HT-29 (cell line): Measurements from ENCODE around the gene CHURC1. TPM values are rescaled to one million over a fixed set of nuclear protein-coding genes. Genes with fewer than 3 reads are reported as not detected.
"Not testable (repeated sequence)": the region's sequence is repeated elsewhere in the genome, so short reads cannot be mapped to it uniquely, and the experiment has no call there.

ENCODE experiments used
- DNase-seq: peaks from one replicate; pipeline ENCODE4 v3.0.0-alpha.2; 2015; ENCODE audit warnings: low spot score
- total RNA-seq: library from RNA; depleted of rRNA; stranded (reverse); fragments of >200 nt; shearing (Covaris generic); gene quantifications from 2 replicates; pipeline ENCODE4 v1.2.3, GENCODE V29; 2014

CHURC1 gene
- total RNA-seq, 1 experiment from 2014 or later, result 13.9 TPM

- DNase-seq, result peak; percentile 37
Observed at GRCh38 chr14:64910847-64911495, 3.3 kb upstream of the CHURC1 start.

DNA sequence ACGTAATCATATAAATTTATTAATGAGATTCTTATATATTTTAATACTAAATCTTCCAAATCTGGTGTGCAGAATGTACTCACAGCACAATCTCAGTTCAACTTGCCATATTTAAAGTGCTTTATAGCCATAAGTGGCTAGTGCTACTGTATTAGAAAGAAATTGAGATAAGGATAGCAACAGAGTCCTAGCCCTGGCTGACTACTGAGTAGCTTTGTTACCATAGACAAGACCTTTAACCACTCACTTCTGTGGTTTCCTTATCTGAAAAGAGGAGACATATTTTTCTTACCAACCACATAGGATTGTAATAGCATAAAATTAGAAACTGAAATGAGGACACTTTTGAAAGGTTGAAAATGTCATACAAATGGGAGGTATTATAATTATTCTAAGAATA lies 2.0 kb upstream of the CHURC1 start:
- no peak for DNase-seq

- DNase-seq, result not testable (repeated sequence)
Observed at GRCh38 chr14:64913477-64913876, 778 bp upstream of the CHURC1 start.

- DNase-seq, result no peak
Observed at GRCh38 chr14:64915029-64915424, 772 bp downstream of the CHURC1 start.

GRCh38 chr14:64915797-64916196 lies 1.5 kb downstream of the CHURC1 start:
- no peak for DNase-seq

- no peak for DNase-seq
Observed at GRCh38 chr14:64918216-64918615, 4.0 kb downstream of the CHURC1 start.

DNA sequence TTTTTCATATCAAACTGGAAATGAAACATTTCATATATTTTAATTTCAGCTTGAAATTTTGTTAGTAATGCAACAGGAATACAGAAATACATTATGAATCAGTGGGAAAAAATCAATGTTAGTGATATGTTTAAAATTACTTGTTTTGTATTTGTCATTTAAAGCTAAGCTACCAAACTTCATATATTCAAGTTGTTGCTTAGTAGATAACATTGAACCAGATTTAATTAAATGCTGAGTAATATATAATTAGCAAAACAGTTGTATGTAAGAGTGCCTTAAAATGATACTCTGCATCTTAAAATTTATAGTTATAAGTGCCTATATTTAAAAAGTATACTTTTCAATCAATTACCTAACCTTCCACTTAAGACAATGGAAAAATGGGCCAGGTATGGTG lies 5.0 kb downstream of the CHURC1 start:
- DNase-seq, result no peak

DNA sequence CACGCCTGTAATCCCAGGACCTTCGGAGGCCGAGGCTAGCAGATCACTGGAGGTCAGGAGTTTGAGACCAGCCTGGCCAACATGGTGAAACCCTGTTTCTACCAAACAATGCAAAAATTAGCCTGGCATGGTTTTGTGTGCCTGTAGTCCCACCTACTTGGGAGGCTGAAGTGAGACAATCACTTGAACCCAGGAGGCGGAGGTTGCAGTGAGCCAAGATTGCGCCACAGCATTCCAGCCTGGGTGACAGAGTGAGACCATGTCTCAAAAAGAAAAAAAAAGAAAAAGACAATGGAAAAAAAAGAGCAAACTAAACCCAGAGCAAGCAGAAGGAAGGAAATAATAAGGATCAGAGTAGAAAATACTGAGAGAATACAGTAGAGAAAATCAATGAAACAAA lies 5.4 kb downstream of the CHURC1 start:
- DNase-seq, result no peak

DNA sequence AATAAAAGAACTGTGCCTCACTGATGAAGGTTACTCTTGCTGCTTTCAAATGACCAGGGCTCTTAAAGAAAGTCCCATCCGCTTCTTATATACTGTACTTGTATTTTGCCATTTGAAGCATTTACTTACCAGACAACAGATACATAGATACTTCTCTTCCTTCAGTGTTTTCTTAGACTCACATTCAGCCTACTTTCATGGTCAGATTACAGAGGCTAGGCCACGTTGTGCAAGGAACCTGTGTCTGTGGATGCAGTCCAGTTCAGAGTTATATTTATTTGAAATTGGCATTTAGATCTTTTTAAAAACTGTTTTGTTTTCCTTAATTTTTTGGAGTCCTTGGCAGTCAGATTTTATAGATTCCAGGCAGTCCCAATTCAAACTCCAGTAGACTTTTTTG lies 6.2 kb downstream of the CHURC1 start:
- no peak for DNase-seq

DNA sequence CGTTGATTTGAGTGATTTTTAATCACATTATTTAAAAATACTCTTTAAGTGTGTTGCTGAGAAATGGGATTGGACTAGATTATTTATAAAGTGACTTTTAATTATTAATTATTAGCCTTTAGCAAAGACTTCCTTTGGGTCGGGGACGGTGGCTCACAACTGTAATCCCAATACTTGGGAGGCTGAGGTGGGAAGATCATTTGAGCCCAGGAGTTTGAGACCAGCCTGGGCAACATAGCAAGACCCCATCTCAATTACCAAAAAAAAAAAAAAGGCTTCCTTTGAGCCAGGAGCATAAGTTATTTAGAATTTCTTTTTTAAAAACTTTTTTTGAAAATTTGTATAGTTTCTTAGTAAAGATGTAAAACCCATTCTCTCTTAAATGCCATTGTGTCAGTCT lies 8.8 kb downstream of the CHURC1 start:
- DNase-seq, result no peak

GRCh38 chr14:64926398-64926995 lies 12.2 kb downstream of the CHURC1 start:
- no peak for DNase-seq

DNA sequence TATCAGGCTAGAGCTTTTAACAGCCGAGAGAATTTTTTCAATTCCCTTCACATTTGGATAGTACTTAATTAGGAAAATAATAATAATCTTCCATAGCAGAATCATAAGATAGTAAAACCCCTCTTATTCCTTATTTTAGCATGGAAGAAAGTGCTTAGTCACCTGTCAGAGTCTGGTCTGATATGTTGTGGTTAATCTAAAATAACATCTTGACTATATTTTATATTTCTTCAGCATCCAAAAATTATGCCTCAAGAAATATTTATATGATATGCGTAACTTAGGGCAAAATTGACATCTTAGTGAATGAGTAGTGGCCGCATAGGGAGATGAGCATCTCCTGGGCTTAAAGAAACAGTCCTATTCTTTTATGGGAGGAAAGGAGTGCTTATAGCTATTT lies 12.8 kb downstream of the CHURC1 start:
- DNase-seq, result no peak

GRCh38 chr14:64928239-64929013 lies 14.2 kb downstream of the CHURC1 start:
- DNase-seq, result no peak

GRCh38 chr14:64929014-64929359 lies 14.7 kb downstream of the CHURC1 start:
- DNase-seq, result no peak

GRCh38 chr14:64930085-64930843 lies 16.0 kb downstream of the CHURC1 start:
- no peak for DNase-seq

GRCh38 chr14:64931123-64931522 lies 16.9 kb downstream of the CHURC1 start:
- no peak for DNase-seq

DNA sequence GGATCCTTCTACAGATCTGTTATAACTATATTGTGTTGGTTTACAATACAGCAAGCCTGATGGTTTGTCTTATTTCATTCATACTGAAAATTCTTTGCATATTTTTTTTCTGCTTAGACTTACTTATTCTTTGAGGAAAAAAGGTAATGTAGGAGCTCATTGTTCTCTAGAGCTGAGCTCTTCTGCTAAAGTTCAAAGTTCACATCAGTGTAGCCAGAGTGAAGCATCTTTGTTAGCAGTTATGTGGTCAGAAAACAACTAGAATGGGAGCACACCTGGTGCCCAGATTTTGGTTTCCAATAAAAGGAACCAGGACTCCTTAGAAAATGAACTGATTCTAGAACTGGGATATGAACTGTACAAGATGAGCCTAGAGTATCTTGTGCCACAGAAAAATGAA lies 18.0 kb downstream of the CHURC1 start:
- DNase-seq, result no peak

GRCh38 chr14:64934338-64934929 lies 20.2 kb downstream of the CHURC1 start:
- DNase-seq, result no peak

DNA sequence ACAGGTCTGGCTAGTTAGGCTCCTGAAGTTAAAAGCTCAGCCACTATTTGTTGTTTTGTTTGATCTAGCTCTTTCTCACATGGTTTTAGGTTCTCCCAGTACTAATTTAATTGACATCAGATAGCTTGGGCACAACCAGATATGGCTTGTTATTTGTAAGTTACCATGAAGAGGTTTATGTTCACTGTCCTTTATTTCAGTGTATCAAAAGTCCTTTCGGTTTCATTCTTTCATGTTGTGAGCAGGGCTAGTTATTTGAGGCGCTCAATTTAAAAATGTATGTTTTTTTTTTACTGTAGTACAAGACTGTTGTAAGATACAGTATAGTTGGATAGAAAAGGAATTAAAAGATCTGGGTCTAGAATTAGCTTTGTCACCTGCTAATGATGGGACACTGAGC lies 21.3 kb downstream of the CHURC1 start:
- no peak for DNase-seq

GRCh38 chr14:64937171-64937820 lies 23.0 kb downstream of the CHURC1 start:
- DNase-seq, result peak; percentile 41

DNA sequence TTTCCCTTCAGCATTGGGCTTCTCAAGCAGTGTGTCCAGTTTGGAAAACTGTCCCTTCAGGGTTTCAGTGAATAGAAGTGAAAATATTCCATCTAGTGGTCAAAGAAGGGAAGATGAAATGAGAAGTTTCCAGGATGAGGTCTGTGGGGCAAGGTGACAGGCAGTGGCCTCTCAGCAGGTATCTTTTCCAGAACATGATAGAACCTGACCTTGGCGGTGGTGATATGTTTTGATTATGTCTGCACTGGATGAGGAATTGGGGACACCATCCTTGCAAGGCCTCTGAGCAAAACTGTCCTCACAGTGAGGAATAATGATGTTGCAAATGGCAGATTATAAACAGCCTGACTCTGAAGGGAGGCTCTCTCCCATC lies 23.6 kb downstream of the CHURC1 start:
- DNase-seq, result peak; percentile 61
